K562 (cell line): Measurements from ENCODE around the gene SLC25A44. TPM values are rescaled to one million over a fixed set of nuclear protein-coding genes. Genes with fewer than 3 reads are reported as not detected.
A peak's percentile ranks its signal among the peaks of the same experiment; 100 is the strongest.

Source experiments
- ATF3 ChIP-seq, 2 experiments: fragments of 450-650 bp in 1 of 2; sonication (generic) in 1 of 2; formaldehyde crosslinking in 1 of 2; IDR thresholded peaks in 1 of 2; conservative IDR thresholded peaks in 1 of 2; 2 replicates each; pipeline versions ENCODE4 v1.6.1 to v1.8.1; 2016 to 2023; ENCODE audit warnings: mild to moderate bottlenecking in 2 of 2, moderate library complexity in 2 of 2, inconsistent platforms in 1 of 2, missing genetic modification reagents in 1 of 2
- CHD2 ChIP-seq: IDR thresholded peaks from 2 replicates; pipeline ENCODE4 v1.6.1; 2011; ENCODE audit warnings: low read depth, low read length
- CUX1 ChIP-seq: fragments of 200-800 bp; sonication (Bioruptor generic); IDR thresholded peaks from 2 replicates; pipeline ENCODE4 v1.6.1; 2016; ENCODE audit warnings: missing genetic modification characterization, missing compliant biosample characterization
- DNMT1 ChIP-seq: fragments of 450-650 bp; IDR thresholded peaks from 2 replicates; pipeline ENCODE4 v1.6.1; 2016; ENCODE audit warnings: antibody characterized with exemption, mild to moderate bottlenecking
- EP400 ChIP-seq: fragments of 450-650 bp; IDR thresholded peaks from 2 replicates; pipeline ENCODE4 v1.6.1; 2017; ENCODE audit warnings: antibody characterized with exemption, mild to moderate bottlenecking, moderate library complexity
- FOXA3 ChIP-seq, 2 experiments: fragments of 450-650 bp in 1 of 2; sonication (generic) in 1 of 2; formaldehyde crosslinking; IDR thresholded peaks in 1 of 2; conservative IDR thresholded peaks in 1 of 2; 2 replicates each; pipeline versions ENCODE4 v1.4.0 to v1.8.0; 2020 to 2022; ENCODE audit warnings: mild to moderate bottlenecking in 2 of 2, missing genetic modification reagents in 1 of 2
- MTA3 ChIP-seq: fragments of 450-650 bp; formaldehyde crosslinking; IDR thresholded peaks from 2 replicates; pipeline ENCODE4 v1.6.1; 2017; ENCODE audit warnings: mild to moderate bottlenecking, borderline replicate concordance
- TFAP4 ChIP-seq: sonication (generic); formaldehyde crosslinking; IDR thresholded peaks from 2 replicates; pipeline ENCODE4 v1.8.0; 2022; ENCODE audit warnings: missing genetic modification reagents, mild to moderate bottlenecking, moderate library complexity, borderline replicate concordance
- TFE3 ChIP-seq: fragments of 450-650 bp; formaldehyde crosslinking; IDR thresholded peaks from 2 replicates; pipeline ENCODE4 v1.4.0; 2020; ENCODE audit warnings: mild to moderate bottlenecking, mixed read lengths
- THAP7 ChIP-seq: fragments of 250-450 bp; sonication (Bioruptor Pico); IDR thresholded peaks from 2 replicates; pipeline ENCODE4 v1.5.0; 2021
- ZFX ChIP-seq: sonication (generic); formaldehyde crosslinking; IDR thresholded peaks from 2 replicates; pipeline ENCODE4 v1.8.0; 2022; ENCODE audit warnings: mild to moderate bottlenecking, missing genetic modification reagents, moderate library complexity
- ZNF316 ChIP-seq: fragments of 450-650 bp; IDR thresholded peaks from 2 replicates; pipeline ENCODE4 v1.6.1; 2016
- ZNF76 ChIP-seq: fragments of 250-450 bp; sonication (Bioruptor Pico); IDR thresholded peaks from 2 replicates; pipeline ENCODE4 v1.4.0; 2020; ENCODE audit warnings: mild to moderate bottlenecking, moderate library complexity, borderline replicate concordance
- polyA plus RNA-seq, 8 experiments: library from polyadenylated mRNA; depleted of rRNA in 4 of 8; stranded (reverse) in 5 of 8; unstranded in 3 of 8; fragments of >200 nt; fragmentation: Nextera tagmentation in 2 of 8; fragmentation: Illumina TruSeq in 1 of 8; extraction: Ambion mirVana in 2 of 8; extraction: Trizol in 1 of 8; gene quantifications; 2 replicates each; pipeline versions ENCODE4 v1.2.1 to v1.2.3, GENCODE V29; 2011 to 2014; ENCODE audit warnings: inconsistent platforms in 1 of 8, missing spikeins in 1 of 8
- total RNA-seq, 7 experiments: library from RNA; depleted of rRNA in 6 of 7; stranded (reverse); fragments of >200 nt in 6 of 7; fragmentation: Illumina TruSeq in 2 of 7; extraction: Trizol in 2 of 7; gene quantifications; 2 replicates each; pipeline versions ENCODE4 v1.2.1 to v1.2.3, GENCODE V29; 2011 to 2021; ENCODE audit warnings: low replicate concordance in 1 of 7

The SLC25A44 gene
- total and polyA plus RNA-seq, 9 of the 15 experiments (the other 6 are each of a cell fraction or from before 2014, with no cell fraction given), result 4.4 to 22.8 (median 12.5) TPM

- peak; percentile 84 for TF ChIP-seq TFAP4 (CRISPR knock-in tag)
- peak; percentile 89 for TF ChIP-seq ATF3 (IDR thresholded peaks at IDR 0.05)
- TF ChIP-seq ATF3 (CRISPR knock-in tag; conservative IDR thresholded peaks at IDR 0.05), result no peak
- TF ChIP-seq CHD2, result no peak
- peak; percentile 55; the same call in 1 of the 2 replicates for TF ChIP-seq MTA3
- peak; percentile 43 for TF ChIP-seq ZFX (CRISPR knock-in tag)
- TF ChIP-seq FOXA3 (CRISPR knock-in tag; conservative IDR thresholded peaks at IDR 0.05 in 1 of 2, IDR thresholded peaks at IDR 0.05 in 1 of 2), result peak in 1 of 2 experiments; percentile 83; a peak in 2 of 4 replicates
- TF ChIP-seq ZNF76 (CRISPR knock-in tag), result no peak
- TF ChIP-seq ZNF316, result peak; percentile 98
- no peak for TF ChIP-seq CUX1 (CRISPR knock-in tag)
- no peak for TF ChIP-seq THAP7 (CRISPR knock-in tag)
- TF ChIP-seq EP400, result peak; percentile 17; the same call in 1 of the 2 replicates
- TF ChIP-seq TFE3 (CRISPR knock-in tag), result peak; percentile 23; the same call in 1 of the 2 replicates
- TF ChIP-seq DNMT1, result no peak
Measured at GRCh38 chr1:156214024-156214748, 20.3 kb downstream of the SLC25A44 start (continued).
